Posterior cingulate gyrus (tissue), 11 donors: Measurements from ENCODE around the gene KIF20A.
"Not testable (repeated sequence)": the region's sequence is repeated elsewhere in the genome, so short reads cannot be mapped to it uniquely, and the experiment has no call there.

ENCODE experiments used
- DNase-seq, 10 donors: peaks; one replicate each; pipeline versions ENCODE4 v3.0.0 to v3.0.0-alpha.2; 2020 to 2021; ENCODE audit warnings: mixed read lengths in 3 of 10
- intact Hi-C: fragments of 100-400 bp; cut with DNase I; formaldehyde crosslinking; loops from one replicate; pipeline ENCODE4 v1.15.1; 2023

KIF20A gene

GRCh38 chr5:138180841-138181240 is 1.9 kb downstream of the KIF20A start:
- DNase-seq: no peak
- intact Hi-C loops: no loop called here

GRCh38 chr5:138182808-138183207 is 3.9 kb downstream of the KIF20A start:
- intact Hi-C loops: no loop called here
- DNase-seq: no peak

GRCh38 chr5:138186002-138186447 is 7.1 kb downstream of the KIF20A start:
- intact Hi-C loops: no loop called here
- no peak for DNase-seq

- intact Hi-C loops: no loop called here
- no peak for DNase-seq
Measured at GRCh38 chr5:138188626-138189025, 9.7 kb downstream of the KIF20A start.

GRCh38 chr5:138192826-138193225 is 13.9 kb downstream of the KIF20A start:
- intact Hi-C loops: no loop called here
- no peak for DNase-seq

- DNase-seq, intact Hi-C loops: not testable (repeated sequence)
Measured at GRCh38 chr5:138193859-138194258, 14.9 kb downstream of the KIF20A start.

- intact Hi-C loops: loop anchor here (5.0 kb wide), 1 partner anchor 126 kb away; the partner anchor contains the start of gene FAM53C
- no peak for DNase-seq
Measured at GRCh38 chr5:138210985-138211384, 32.1 kb downstream of the KIF20A start.

- intact Hi-C loops: loop anchor here (5.0 kb wide), 1 partner anchor 125 kb away; the partner anchor contains the start of gene FAM53C
- DNase-seq: peak in 2 of 10 donors; percentile 11 to 12
Measured at GRCh38 chr5:138212828-138213160, 33.9 kb downstream of the KIF20A start.

GRCh38 chr5:138213161-138214029 is 34.5 kb downstream of the KIF20A start, which contains the start of gene CDC23:
Gene CDC23 (minus strand): TSS chr5:138213323. CDS start chr5:138213312, 11 bp downstream.
- DNase-seq: peak; percentile 84 to 98 (median 90)
- intact Hi-C loops: loop anchor here (5.0 kb wide), 1 partner anchor 124 kb away; the partner anchor contains the start of gene FAM53C

- DNase-seq: no peak
- intact Hi-C loops: no loop called here
Measured at GRCh38 chr5:138216799-138217198, 37.9 kb downstream of the KIF20A start.

GRCh38 chr5:138223532-138223931 is 44.6 kb downstream of the KIF20A start:
- intact Hi-C loops: loop anchor here (10.0 kb wide), 1 partner anchor 191 kb away; no protein-coding TSS in a partner anchor
- DNase-seq: no peak

GRCh38 chr5:138224712-138225111 is 45.8 kb downstream of the KIF20A start:
- intact Hi-C loops: loop anchor here (10.0 kb wide), 1 partner anchor 190 kb away; no protein-coding TSS in a partner anchor

GRCh38 chr5:138226910-138227309 is 48.0 kb downstream of the KIF20A start:
- no peak for DNase-seq
- intact Hi-C loops: loop anchor here (10.0 kb wide), 1 partner anchor 188 kb away; no protein-coding TSS in a partner anchor

More at GRCh38 chr5:138224712-138225111, 45.8 kb downstream of the KIF20A start:
- no peak for DNase-seq

GRCh38 chr5:138229387-138229786 is 50.5 kb downstream of the KIF20A start:
- DNase-seq: no peak
- intact Hi-C loops: loop anchor here (10.0 kb wide), 1 partner anchor 185 kb away; no protein-coding TSS in a partner anchor

GRCh38 chr5:138230261-138230660 is 51.3 kb downstream of the KIF20A start:
- intact Hi-C loops: no loop called here
- DNase-seq: no peak

- intact Hi-C loops: no loop called here
- DNase-seq: no peak
Measured at GRCh38 chr5:138230981-138231589, 52.2 kb downstream of the KIF20A start.

- intact Hi-C loops: no loop called here
- DNase-seq: no peak
Measured at GRCh38 chr5:138233280-138233679, 54.4 kb downstream of the KIF20A start.

GRCh38 chr5:138234651-138235050 is 55.7 kb downstream of the KIF20A start:
- no peak for DNase-seq
- intact Hi-C loops: no loop called here
